Amniotic stem cell (primary cell): Measurements from ENCODE around the gene GALP.
"Not testable (repeated sequence)": the region's sequence is repeated elsewhere in the genome, so short reads cannot be mapped to it uniquely, and the experiment has no call there.

Experiments
- DNase-seq: peaks from one replicate; lab custom pipeline; 2025; lab: John Stamatoyannopoulos, UW

GALP gene

GRCh38 chr19:56191115-56191514 lies 15.3 kb downstream of the GALP start:
- no peak for DNase-seq

- DNase-seq: no peak
Measured at GRCh38 chr19:56191711-56192110, 15.9 kb downstream of the GALP start.

GRCh38 chr19:56193981-56194640 lies 18.3 kb downstream of the GALP start:
- no peak for DNase-seq

GRCh38 chr19:56197646-56198045 lies 21.8 kb downstream of the GALP start, which contains the start of gene ZSCAN5B:
ZSCAN5B (minus strand) TSS chr19:56197783; CDS start chr19:56193052, 4,731 bp downstream.
- not testable (repeated sequence) for DNase-seq

GRCh38 chr19:56199687-56200086 lies 23.9 kb downstream of the GALP start:
- no peak for DNase-seq

GRCh38 chr19:56201973-56202372 lies 26.2 kb downstream of the GALP start, which contains the start of gene ZSCAN5C:
ZSCAN5C (plus strand) TSS chr19:56202273; CDS start chr19:56205914, 3,641 bp downstream.
- DNase-seq: no peak

GRCh38 chr19:56207581-56207980 lies 31.8 kb downstream of the GALP start:
- not testable (repeated sequence) for DNase-seq

GRCh38 chr19:56209091-56209490 lies 33.3 kb downstream of the GALP start:
- DNase-seq: no peak

- not testable (repeated sequence) for DNase-seq
Measured at GRCh38 chr19:56210036-56210435, 34.2 kb downstream of the GALP start.

- DNase-seq: no peak
Measured at GRCh38 chr19:56211718-56212117, 35.9 kb downstream of the GALP start.

- no peak for DNase-seq
Measured at GRCh38 chr19:56217039-56217949, 41.5 kb downstream of the GALP start.

GRCh38 chr19:56218961-56219360 lies 43.2 kb downstream of the GALP start:
- no peak for DNase-seq

GRCh38 chr19:56221442-56221841 lies 45.6 kb downstream of the GALP start:
- DNase-seq: not testable (repeated sequence)

- no peak for DNase-seq
Measured at GRCh38 chr19:56221851-56222250, 46.0 kb downstream of the GALP start.

GRCh38 chr19:56222901-56223300 lies 47.1 kb downstream of the GALP start:
- DNase-seq: no peak

GRCh38 chr19:56223481-56223880 lies 47.7 kb downstream of the GALP start:
- no peak for DNase-seq
